ENCODE measurements around the gene UBXN6. TPM values are rescaled to one million over a fixed set of nuclear protein-coding genes. Genes with fewer than 3 reads are reported as not detected.
A peak's percentile ranks its signal among the peaks of the same experiment; 100 is the strongest.

UBXN6 gene
- total RNA-seq, 1 donor from 2014 or later, result 113 TPM

GRCh38 chr19:4402171-4403004, 55.2 kb downstream of the UBXN6 start, which contains the start of gene CHAF1A:
Gene CHAF1A, plus strand, starts transcription at chr19:4402640. Its CDS starts 123 bp downstream, at chr19:4402763.
- DNase-seq (peak; percentile 99), ATAC-seq (peak; percentile 95)
- no peaks in the 10 kb centered on the region for H3K9me3 ChIP-seq
- H3K27ac ChIP-seq, result peak within 1 kb of the TSS; percentile 84
- no peaks in the 10 kb centered on the region for H3K27me3 ChIP-seq
- peaks cover 36% of the 10 kb centered on the region for H3K4me1 ChIP-seq
- H3K36me3 ChIP-seq, result no peaks in the 10 kb centered on the region
- intact Hi-C loops (cut with DNase I), result no loop called here
- H3K4me3 ChIP-seq, result peak within 1 kb of the TSS; percentile 72
- no peak for TF ChIP-seq CTCF (IDR thresholded peaks at IDR 0.05)

- ATAC-seq, result no peak
- peak overlapping the region; percentile 84 for H3K27ac ChIP-seq
- H3K4me3 ChIP-seq, result peak overlapping the region; percentile 72
Measured at GRCh38 chr19:4401769-4402170, 55.8 kb downstream of the UBXN6 start.

GRCh38 chr19:4400135-4400936, 57.3 kb downstream of the UBXN6 start, which contains the start of gene SH3GL1:
Gene SH3GL1, minus strand, starts transcription at chr19:4400547. Its CDS starts 179 bp downstream, at chr19:4400368.
- peak; percentile 87 for TF ChIP-seq CTCF (IDR thresholded peaks at IDR 0.05)
- Histone ChIP-seq H3K9me3 (no peaks in the 10 kb centered on the region), H3K27me3 (no peaks in the 10 kb centered on the region), H3K27ac (peak within 1 kb of the TSS; percentile 92), H3K36me3 (peaks cover 8% of the 10 kb centered on the region), H3K4me1 (peaks cover 45% of the 10 kb centered on the region), H3K4me3 (peak within 1 kb of the TSS; percentile 97)
- DNase-seq (peak; percentile 96), ATAC-seq (peak; percentile 89)
- intact Hi-C loops (cut with DNase I), result no loop called here

More at GRCh38 chr19:4401769-4402170, 55.8 kb downstream of the UBXN6 start:
- Histone ChIP-seq H3K36me3 (no peaks in the 10 kb centered on the region), H3K4me1 (peaks cover 42% of the 10 kb centered on the region), H3K27me3 (no peaks in the 10 kb centered on the region), H3K9me3 (no peaks in the 10 kb centered on the region)
- TF ChIP-seq CTCF (IDR thresholded peaks at IDR 0.05), result no peak
- intact Hi-C loops (cut with DNase I), result no loop called here
- DNase-seq, result no peak

- Histone ChIP-seq H3K4me1 (peaks cover 48% of the 10 kb centered on the region), H3K27ac (peak overlapping the region; percentile 92), H3K36me3 (peaks cover 14% of the 10 kb centered on the region), H3K27me3 (no peaks in the 10 kb centered on the region), H3K4me3 (peak overlapping the region; percentile 97), H3K9me3 (no peaks in the 10 kb centered on the region)
- no peak for TF ChIP-seq CTCF (IDR thresholded peaks at IDR 0.05)
- intact Hi-C loops (cut with DNase I), result no loop called here
- no peak for DNase-seq
- peak; percentile 25 for ATAC-seq
Measured at GRCh38 chr19:4399812-4400134, 57.8 kb downstream of the UBXN6 start.

- Histone ChIP-seq H3K27me3 (no peaks in the 10 kb centered on the region), H3K4me1 (peaks cover 61% of the 10 kb centered on the region), H3K36me3 (peaks cover 18% of the 10 kb centered on the region), H3K27ac (peak overlapping the region; percentile 36), H3K9me3 (no peaks in the 10 kb centered on the region), H3K4me3 (no peak overlapping the region)
- no peak for ATAC-seq
- no peak for DNase-seq
- intact Hi-C loops (cut with DNase I), result no loop called here
- no peak for TF ChIP-seq CTCF (IDR thresholded peaks at IDR 0.05)
Measured at GRCh38 chr19:4396949-4397783, 60.4 kb downstream of the UBXN6 start.
